HCT116 (cell line): ENCODE measurements around the gene PKP3. TPM values are rescaled to one million over a fixed set of nuclear protein-coding genes. Genes with fewer than 3 reads are reported as not detected.

Source experiments
- ATAC-seq: fragments of 200-7000 bp; cut with Tn5 transposase; 2 replicates; pipeline ENCODE4 v1.9.1; 2020; ENCODE audit warnings: mild to moderate bottlenecking, moderate library complexity
- BruUV-seq: library from RNA; stranded (reverse); fragments of 400-500 nt; replicated peaks from 2 replicates; lab custom pipeline; 2021; lab: Mats Ljungman, UMichigan
- CTCF ChIA-PET: fragments of 300-600 bp; sonication (Branson Sonifier 250); formaldehyde crosslinking; loops from one replicate; lab custom pipeline; 2021; ENCODE audit warnings: antibody characterized with exemption; lab: Charles Lee
- POLR2A ChIA-PET: fragments of 300-600, 350-600 bp; sonication (Branson Sonifier 250); formaldehyde crosslinking; loops from one replicate; lab custom pipeline; 2021; ENCODE audit warnings: antibody characterized with exemption; lab: Charles Lee
- RAD21 ChIA-PET, 2 experiments: fragments of 300-600 bp; sonication (Branson Sonifier 250); formaldehyde crosslinking; loops; one replicate each; lab custom pipeline; 2023; ENCODE audit warnings: low total read pairs in 2 of 2; ENCODE audit not compliant: uncharacterized antibody in 2 of 2, unreplicated experiment in 2 of 2, low non-redundant PET in 1 of 2; lab: Charles Lee
- DNase-seq: peaks from one replicate; pipeline ENCODE4 v3.0.0-alpha.2; 2010; ENCODE audit warnings: low read depth, low spot score
- H2AFZ ChIP-seq: fragments of 200-600 bp; shearing (Covaris generic), sonication (generic); 2 replicates; pipeline ENCODE4 v1.6.1; 2017; ENCODE audit warnings: low read depth, mixed run types, mixed read lengths, antibody characterized with exemption, low read length; ENCODE audit not compliant: poor library complexity, severe bottlenecking
- H3K27ac ChIP-seq: 2 replicates; pipeline ENCODE4 v1.5.1; 2012; ENCODE audit warnings: low read depth, low read length
- H3K27me3 ChIP-seq: fragments of 200-600 bp; sonication (generic); 2 replicates; pipeline ENCODE4 v1.6.1; 2016; ENCODE audit warnings: mixed run types, low read length, mixed read lengths; ENCODE audit not compliant: insufficient read depth
- H3K36me3 ChIP-seq, 2 experiments: fragments of 200-500 bp in 1 of 2; fragments of 200-600 bp in 1 of 2; sonication (Bioruptor generic) in 1 of 2; sonication (generic) in 1 of 2; 2 replicates each; pipeline versions ENCODE4 v1.5.1 to v1.6.1; 2014 to 2016; ENCODE audit warnings: low read length in 2 of 2, inconsistent platforms in 1 of 2, mixed read lengths in 1 of 2, mixed run types in 1 of 2; ENCODE audit not compliant: insufficient read depth in 2 of 2, control insufficient read depth in 1 of 2
- H3K4me1 ChIP-seq, 2 experiments: fragments of 200-600 bp in 1 of 2; sonication (generic) in 1 of 2; 2 replicates each; pipeline versions ENCODE4 v1.5.1 to v1.6.1; 2012 to 2017; ENCODE audit warnings: low read length in 2 of 2, inconsistent platforms in 1 of 2, mild to moderate bottlenecking in 1 of 2, mixed read lengths in 1 of 2, mixed run types in 1 of 2, moderate library complexity in 1 of 2; ENCODE audit not compliant: insufficient read depth in 2 of 2, control insufficient read depth in 1 of 2
- H3K4me2 ChIP-seq: fragments of 200-600 bp; sonication (generic); 2 replicates; pipeline ENCODE4 v1.6.1; 2017; ENCODE audit warnings: mixed run types, low read length, mixed read lengths
- H3K4me3 ChIP-seq, 2 experiments: fragments of 200-600 bp in 1 of 2; sonication (generic) in 1 of 2; replicated peaks in 1 of 2; 2 replicates each; pipeline ENCODE4 v1.5.1; 2011 to 2016; ENCODE audit warnings: low read length in 2 of 2, control low read depth in 1 of 2, low read depth in 1 of 2, mild to moderate bottlenecking in 1 of 2, mixed read lengths in 1 of 2, mixed run types in 1 of 2
- H3K79me2 ChIP-seq: fragments of 200-600 bp; sonication (generic); 2 replicates; pipeline ENCODE4 v1.6.1; 2017; ENCODE audit warnings: mild to moderate bottlenecking, mixed run types, low read length, moderate library complexity, mixed read lengths; ENCODE audit not compliant: insufficient read depth
- H3K9ac ChIP-seq: fragments of 200-600 bp; sonication (generic); 2 replicates; pipeline ENCODE4 v1.6.1; 2016; ENCODE audit warnings: low read length, mixed read lengths
- H3K9me2 ChIP-seq: fragments of 200-600 bp; sonication (generic), shearing (Covaris generic); 2 replicates; pipeline ENCODE4 v1.6.1; 2017; ENCODE audit warnings: mixed run types, mild to moderate bottlenecking, moderate library complexity; ENCODE audit not compliant: insufficient read depth
- H3K9me3 ChIP-seq, 2 experiments: fragments of 200-500 bp in 1 of 2; fragments of 200-600 bp in 1 of 2; sonication (Bioruptor generic) in 1 of 2; sonication (generic) in 1 of 2; 2 replicates each; pipeline ENCODE4 v1.6.1; 2014 to 2017; ENCODE audit warnings: low read length in 2 of 2, mixed read lengths in 2 of 2, inconsistent platforms in 1 of 2, low read depth in 1 of 2, mild to moderate bottlenecking in 1 of 2, mixed run types in 1 of 2, moderate library complexity in 1 of 2; ENCODE audit not compliant: control insufficient read depth in 1 of 2, insufficient read depth in 1 of 2
- H4K20me1 ChIP-seq: fragments of 200-600 bp; sonication (generic), shearing (Covaris generic); 2 replicates; pipeline ENCODE4 v1.6.1; 2017; ENCODE audit warnings: mixed run types, mild to moderate bottlenecking, moderate library complexity; ENCODE audit not compliant: insufficient read depth
- CBX3 ChIP-seq: IDR thresholded peaks from 2 replicates; pipeline ENCODE4 v1.6.1; 2012; ENCODE audit warnings: low read depth
- CEBPB ChIP-seq: IDR thresholded peaks from 2 replicates; pipeline ENCODE4 v1.6.1; 2012; ENCODE audit warnings: low read depth
- EGR1 ChIP-seq: IDR thresholded peaks from 2 replicates; pipeline ENCODE4 v1.6.1; 2012; ENCODE audit warnings: low read depth
- ELF1 ChIP-seq: IDR thresholded peaks from 2 replicates; pipeline ENCODE4 v1.6.1; 2012; ENCODE audit warnings: low read depth, borderline replicate concordance
- EZH2 ChIP-seq: fragments of 200-600 bp; sonication (generic); IDR thresholded peaks from 2 replicates; pipeline ENCODE4 v1.6.1; 2017; ENCODE audit warnings: antibody characterized with exemption, mixed run types
- EZH2phosphoT487 ChIP-seq: fragments of 200-600 bp; IDR thresholded peaks from 2 replicates; pipeline ENCODE4 v1.6.1; 2018; ENCODE audit warnings: antibody characterized with exemption, borderline replicate concordance
- FOSL1 ChIP-seq: IDR thresholded peaks from 2 replicates; pipeline ENCODE4 v1.6.1; 2012; ENCODE audit warnings: low read depth
- POLR2A ChIP-seq: IDR thresholded peaks from 2 replicates; pipeline ENCODE4 v1.7.0; 2011; ENCODE audit warnings: borderline replicate concordance; ENCODE audit not compliant: insufficient read depth, insufficient read length; ENCODE audit errors: extremely low read depth
- POLR2AphosphoS5 ChIP-seq: IDR thresholded peaks from 2 replicates; pipeline ENCODE4 v1.6.1; 2011; ENCODE audit warnings: mild to moderate bottlenecking, low read depth, low read length, moderate library complexity
- RAD21 ChIP-seq: IDR thresholded peaks from 2 replicates; pipeline ENCODE4 v1.6.1; 2012; ENCODE audit warnings: low read depth, mild to moderate bottlenecking
- SIN3A ChIP-seq: IDR thresholded peaks from 2 replicates; pipeline ENCODE4 v1.6.1; 2012; ENCODE audit warnings: low read depth
- YY1 ChIP-seq: IDR thresholded peaks from 2 replicates; pipeline ENCODE4 v1.6.1; 2011; ENCODE audit warnings: low read length, low read depth, moderate library complexity, mild to moderate bottlenecking; ENCODE audit not compliant: insufficient replicate concordance; ENCODE audit errors: extremely low read depth
- intact Hi-C: fragments of 100-400 bp; cut with micrococcal nuclease; formaldehyde crosslinking; loops from 2 replicates; pipeline ENCODE4 v1.10.0; 2022
- total RNA-seq: library from RNA; stranded (reverse); gene quantifications from one replicate; pipeline ENCODE4 v1.2.1, GENCODE V29; 2021; ENCODE audit not compliant: unreplicated experiment
- TF ChIP-seq, protein P1 (sequence below): IDR thresholded peaks from 2 replicates; pipeline ENCODE4 v1.6.1; 2012; ENCODE audit warnings: low read depth
- TF ChIP-seq, protein P2 (sequence below): IDR thresholded peaks from 2 replicates; pipeline ENCODE4 v1.6.1; 2011; ENCODE audit warnings: mild to moderate bottlenecking, low read length, moderate library complexity; ENCODE audit not compliant: insufficient replicate concordance; ENCODE audit errors: extremely low read depth

PKP3 gene
- total RNA-seq, 1 experiment from 2014 or later = 157 TPM

DNA sequence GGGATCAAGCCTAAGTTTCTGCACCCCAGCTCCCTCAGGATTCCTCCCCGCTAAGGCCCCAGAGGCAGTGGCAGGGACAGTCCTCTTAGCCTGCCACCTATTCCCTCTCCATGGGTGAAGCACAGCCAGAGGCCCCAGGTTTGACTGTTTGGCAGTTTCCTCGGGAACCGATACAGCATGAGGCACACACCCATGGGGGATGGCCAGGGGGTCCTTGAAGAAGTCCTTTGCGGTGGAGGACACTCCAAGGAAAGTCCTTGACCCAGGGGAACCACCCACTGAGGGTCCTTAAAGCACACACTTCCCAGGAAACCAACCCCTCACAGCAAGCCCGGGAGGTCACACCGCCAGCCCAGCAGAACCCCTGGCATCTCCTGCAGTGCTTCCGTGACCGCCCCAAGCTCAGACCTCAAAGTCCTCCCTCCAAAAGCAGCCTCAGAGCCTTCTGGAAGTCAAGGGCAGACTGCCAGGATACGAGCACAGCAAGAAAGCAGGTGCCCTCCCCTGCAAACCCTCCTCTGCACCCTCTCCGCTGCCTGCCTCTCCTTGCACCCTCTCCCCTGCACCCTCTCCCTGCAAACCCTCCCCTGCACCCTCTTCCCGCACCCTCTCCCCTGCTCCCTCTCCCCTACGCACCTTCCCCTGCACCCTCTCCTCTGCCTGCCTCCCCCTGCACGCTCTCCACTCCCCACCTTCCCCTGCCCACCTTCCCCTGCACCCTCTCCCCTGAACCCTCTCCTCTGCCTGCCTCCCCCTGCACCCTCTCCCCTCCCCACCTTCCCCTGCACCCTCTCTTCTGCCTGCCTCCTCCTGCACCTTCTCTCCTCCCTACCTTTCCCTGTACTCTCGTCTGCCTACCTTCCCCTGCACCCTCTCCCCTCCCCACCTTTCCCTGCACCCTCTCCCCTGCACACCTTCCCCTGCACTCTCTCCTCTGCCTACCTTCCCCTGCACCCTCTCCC lies 19.4 kb downstream of the PKP3 start (continued):
- TF ChIP-seq, protein P1, sequence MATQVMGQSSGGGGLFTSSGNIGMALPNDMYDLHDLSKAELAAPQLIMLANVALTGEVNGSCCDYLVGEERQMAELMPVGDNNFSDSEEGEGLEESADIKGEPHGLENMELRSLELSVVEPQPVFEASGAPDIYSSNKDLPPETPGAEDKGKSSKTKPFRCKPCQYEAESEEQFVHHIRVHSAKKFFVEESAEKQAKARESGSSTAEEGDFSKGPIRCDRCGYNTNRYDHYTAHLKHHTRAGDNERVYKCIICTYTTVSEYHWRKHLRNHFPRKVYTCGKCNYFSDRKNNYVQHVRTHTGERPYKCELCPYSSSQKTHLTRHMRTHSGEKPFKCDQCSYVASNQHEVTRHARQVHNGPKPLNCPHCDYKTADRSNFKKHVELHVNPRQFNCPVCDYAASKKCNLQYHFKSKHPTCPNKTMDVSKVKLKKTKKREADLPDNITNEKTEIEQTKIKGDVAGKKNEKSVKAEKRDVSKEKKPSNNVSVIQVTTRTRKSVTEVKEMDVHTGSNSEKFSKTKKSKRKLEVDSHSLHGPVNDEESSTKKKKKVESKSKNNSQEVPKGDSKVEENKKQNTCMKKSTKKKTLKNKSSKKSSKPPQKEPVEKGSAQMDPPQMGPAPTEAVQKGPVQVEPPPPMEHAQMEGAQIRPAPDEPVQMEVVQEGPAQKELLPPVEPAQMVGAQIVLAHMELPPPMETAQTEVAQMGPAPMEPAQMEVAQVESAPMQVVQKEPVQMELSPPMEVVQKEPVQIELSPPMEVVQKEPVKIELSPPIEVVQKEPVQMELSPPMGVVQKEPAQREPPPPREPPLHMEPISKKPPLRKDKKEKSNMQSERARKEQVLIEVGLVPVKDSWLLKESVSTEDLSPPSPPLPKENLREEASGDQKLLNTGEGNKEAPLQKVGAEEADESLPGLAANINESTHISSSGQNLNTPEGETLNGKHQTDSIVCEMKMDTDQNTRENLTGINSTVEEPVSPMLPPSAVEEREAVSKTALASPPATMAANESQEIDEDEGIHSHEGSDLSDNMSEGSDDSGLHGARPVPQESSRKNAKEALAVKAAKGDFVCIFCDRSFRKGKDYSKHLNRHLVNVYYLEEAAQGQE = no peak
- TF ChIP-seq CBX3 = no peak
- no peak for TF ChIP-seq YY1
- no peak for TF ChIP-seq POLR2AphosphoS5

DNA sequence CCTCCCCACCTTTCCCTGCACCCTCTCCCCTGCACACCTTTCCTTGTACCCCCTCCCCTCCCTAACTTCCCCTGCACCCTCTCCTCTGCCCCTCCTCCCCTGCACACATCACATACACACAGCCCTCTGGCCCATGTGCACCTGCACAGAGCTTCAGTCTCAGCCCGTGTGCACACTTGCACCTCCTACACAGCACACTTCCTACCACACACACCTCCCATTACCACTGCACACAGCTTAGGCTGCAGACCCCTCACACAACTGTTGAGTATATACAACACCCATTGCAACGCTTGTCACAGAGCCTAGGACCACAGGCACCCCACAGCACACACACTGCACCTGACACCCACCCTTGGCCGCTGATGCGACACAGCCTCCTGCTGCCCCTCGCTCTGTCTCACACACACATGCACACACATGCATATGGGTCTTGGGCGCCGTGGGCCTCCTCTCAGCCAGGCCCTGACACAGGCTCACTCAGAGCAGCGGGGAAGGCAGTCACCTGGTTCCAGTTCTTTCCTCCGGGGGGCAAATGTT lies 20.4 kb downstream of the PKP3 start:
- ChIA-PET CTCF (no interaction called here), POLR2A (interaction anchor here (0.6 kb wide), 1 partner anchor 37 kb away, joined by 3 read pairs; no protein-coding TSS in a partner anchor), RAD21 (no interaction called here)
- H3K4me3 ChIP-seq = no peak overlapping the region
- intact Hi-C loops = no loop called here
- no peak overlapping the region for H2AFZ ChIP-seq
- H3K27ac ChIP-seq = no peak overlapping the region
- H3K4me2 ChIP-seq = no peak overlapping the region
- ATAC-seq (no peak), DNase-seq (no peak)
- no peaks in the 10 kb centered on the region for H3K36me3 ChIP-seq
- H3K27me3 ChIP-seq = no peaks in the 10 kb centered on the region
- H3K9me2 ChIP-seq = no peaks in the 10 kb centered on the region
- no peak overlapping the region for H3K9ac ChIP-seq
- no peaks in the 10 kb centered on the region for H4K20me1 ChIP-seq
- H3K79me2 ChIP-seq = no peaks in the 10 kb centered on the region; the same call in 1 of the 2 replicates
- no peaks in the 10 kb centered on the region for H3K9me3 ChIP-seq
- TF ChIP-seq CEBPB (no peak), SIN3A (no peak), CBX3 (no peak), EGR1 (no peak), POLR2A (no peak), POLR2AphosphoS5 (no peak), EZH2 (no peak), FOSL1 (no peak), ELF1 (no peak), YY1 (no peak), EZH2phosphoT487 (no peak), RAD21 (no peak)
- TF ChIP-seq, protein P2, sequence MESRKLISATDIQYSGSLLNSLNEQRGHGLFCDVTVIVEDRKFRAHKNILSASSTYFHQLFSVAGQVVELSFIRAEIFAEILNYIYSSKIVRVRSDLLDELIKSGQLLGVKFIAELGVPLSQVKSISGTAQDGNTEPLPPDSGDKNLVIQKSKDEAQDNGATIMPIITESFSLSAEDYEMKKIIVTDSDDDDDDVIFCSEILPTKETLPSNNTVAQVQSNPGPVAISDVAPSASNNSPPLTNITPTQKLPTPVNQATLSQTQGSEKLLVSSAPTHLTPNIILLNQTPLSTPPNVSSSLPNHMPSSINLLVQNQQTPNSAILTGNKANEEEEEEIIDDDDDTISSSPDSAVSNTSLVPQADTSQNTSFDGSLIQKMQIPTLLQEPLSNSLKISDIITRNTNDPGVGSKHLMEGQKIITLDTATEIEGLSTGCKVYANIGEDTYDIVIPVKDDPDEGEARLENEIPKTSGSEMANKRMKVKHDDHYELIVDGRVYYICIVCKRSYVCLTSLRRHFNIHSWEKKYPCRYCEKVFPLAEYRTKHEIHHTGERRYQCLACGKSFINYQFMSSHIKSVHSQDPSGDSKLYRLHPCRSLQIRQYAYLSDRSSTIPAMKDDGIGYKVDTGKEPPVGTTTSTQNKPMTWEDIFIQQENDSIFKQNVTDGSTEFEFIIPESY = no peak
- no TSS peak for BruUV-seq
- peaks cover 19 to 42% of the 10 kb centered on the region in 2 experiments for H3K4me1 ChIP-seq
